Measurements from ENCODE around the gene RAPGEF4. TPM values are rescaled to one million over a fixed set of nuclear protein-coding genes. Genes with fewer than 3 reads are reported as not detected.

The RAPGEF4 gene
- total and polyA plus RNA-seq, 2 of the 13 experiments (the other 11 are each of a cell fraction or from before 2014, with no cell fraction given) = 0.78 to 0.91 TPM

DNA sequence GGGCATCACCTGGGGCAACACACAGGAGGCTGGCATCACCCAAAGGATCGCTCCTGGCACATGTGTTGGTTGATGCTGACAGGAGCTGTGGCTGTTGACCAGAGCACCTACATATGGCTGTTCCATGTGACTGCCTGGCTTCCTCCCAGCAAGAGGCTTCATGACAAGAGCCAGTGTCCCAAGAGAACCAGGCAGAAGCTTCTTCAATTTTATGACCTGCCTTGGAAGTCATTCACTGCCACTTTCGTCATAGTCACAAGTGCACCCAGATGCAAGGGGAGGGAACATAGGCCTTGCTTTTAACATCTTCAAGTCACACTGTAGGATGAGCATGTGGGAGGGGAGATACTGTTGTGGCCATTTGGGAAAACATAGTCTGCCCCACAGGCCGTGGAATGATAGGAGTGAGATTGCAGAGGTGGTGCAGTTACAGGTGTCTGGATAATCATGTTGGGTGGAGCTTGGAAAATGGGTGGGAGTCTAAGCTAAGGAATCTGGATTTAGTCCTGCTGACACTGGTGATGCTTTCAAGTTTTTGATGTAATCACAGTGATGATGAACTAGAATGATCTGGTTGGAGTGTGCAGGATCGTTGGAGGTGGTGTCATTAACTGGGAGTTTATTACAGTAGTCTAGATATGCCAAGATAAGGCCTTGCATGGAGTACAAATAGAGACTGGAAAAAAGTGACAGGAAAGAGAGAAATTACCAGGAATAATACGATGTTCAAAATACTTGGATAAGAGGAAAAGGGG, 107.0 kb downstream of the RAPGEF4 start:
- intact Hi-C loops (cut with micrococcal nuclease; ENCODE audit: unreplicated experiment) (no loop called here), in situ Hi-C loops (cut with HindIII; ENCODE audit: extremely low pct_ligation_motif_present, low pct_unique_long_range_greater_than_20kb) (no loop called here)
- no peak overlapping the region for H3K9ac ChIP-seq (ENCODE audit: insufficient read depth, low read depth, low read length)
- no peaks in the 10 kb centered on the region for H3K36me3 ChIP-seq (replicated peaks in 1 of 2; ENCODE audit: control insufficient read depth in 1 of 2, insufficient read depth in 2 of 2, low read length in 2 of 2)
- no peaks in the 10 kb centered on the region for H3K9me3 ChIP-seq (ENCODE audit: low read length)
- ChIA-PET CTCF (ENCODE audit: low intra/inter-chr PET ratio, low total read pairs) (no interaction called here), POLR2A (no interaction called here)
- no peak overlapping the region for H3K4me3 ChIP-seq (replicated peaks in 1 of 3; ENCODE audit: insufficient read depth in 1 of 3, low read depth in 2 of 3, low read length in 3 of 3)
- H3K27me3 ChIP-seq (ENCODE audit: control insufficient read depth in 1 of 2, insufficient read depth in 2 of 2, low read length in 2 of 2) = peaks cover 0 to 9% of the 10 kb centered on the region in 2 experiments; a peak in 2 of 5 replicates
- BruUV-seq (replicated peaks) = no TSS peak
- FAIRE-seq = no peak
- no peak overlapping the region for H2AFZ ChIP-seq (ENCODE audit: low read length)
- no peaks in the 10 kb centered on the region for H4K20me1 ChIP-seq (ENCODE audit: insufficient read depth, low read length)
- ATAC-seq = no peak
- no peak overlapping the region for H3K27ac ChIP-seq (ENCODE audit: extremely low read length, insufficient read depth, low read length)
- H3K79me2 ChIP-seq (ENCODE audit: insufficient read depth, low read length) = no peaks in the 10 kb centered on the region
- 1% methylated on average over 5 of the region's 5 CpGs for WGBS (ENCODE audit: low lambda C conversion rate)
- TF ChIP-seq MAFG (CRISPR knock-in tag; IDR thresholded peaks at IDR 0.05) = no peak
- no peak overlapping the region for H3K4me2 ChIP-seq (ENCODE audit: low read depth, low read length)
- H3K4me1 ChIP-seq (ENCODE audit: insufficient read depth, low read length) = no peaks in the 10 kb centered on the region
- no peak for DNase-seq (ENCODE audit: low spot score)

- Histone ChIP-seq H3K4me3 (replicated peaks in 1 of 3; ENCODE audit: insufficient read depth in 1 of 3, low read depth in 2 of 3, low read length in 3 of 3) (no peak overlapping the region), H3K79me2 (ENCODE audit: insufficient read depth, low read length) (no peaks in the 10 kb centered on the region), H3K9me3 (ENCODE audit: low read length) (no peaks in the 10 kb centered on the region), H3K36me3 (replicated peaks in 1 of 2; ENCODE audit: control insufficient read depth in 1 of 2, insufficient read depth in 2 of 2, low read length in 2 of 2) (no peaks in the 10 kb centered on the region), H4K20me1 (ENCODE audit: insufficient read depth, low read length) (no peaks in the 10 kb centered on the region), H3K27ac (ENCODE audit: extremely low read length, insufficient read depth, low read length) (no peak overlapping the region), H3K4me2 (ENCODE audit: low read depth, low read length) (no peak overlapping the region), H3K9ac (ENCODE audit: insufficient read depth, low read depth, low read length) (no peak overlapping the region), H3K4me1 (ENCODE audit: insufficient read depth, low read length) (no peaks in the 10 kb centered on the region), H2AFZ (ENCODE audit: low read length) (no peak overlapping the region), H3K27me3 (ENCODE audit: control insufficient read depth in 1 of 2, insufficient read depth in 2 of 2, low read length in 2 of 2) (peaks cover 0 to 9% of the 10 kb centered on the region in 2 experiments; a peak in 2 of 5 replicates)
- WGBS (ENCODE audit: low lambda C conversion rate) = 93% methylated on average over 1 of the region's 1 CpG
- no peak for FAIRE-seq
- no peak for ATAC-seq
- in situ Hi-C loops (cut with HindIII; ENCODE audit: extremely low pct_ligation_motif_present, low pct_unique_long_range_greater_than_20kb) = no loop called here
- BruUV-seq (replicated peaks) = no TSS peak
- DNase-seq (ENCODE audit: low spot score) = no peak
- POLR2A ChIA-PET = no interaction called here
- CTCF ChIA-PET (ENCODE audit: low intra/inter-chr PET ratio, low total read pairs) = no interaction called here
- intact Hi-C loops (cut with micrococcal nuclease; ENCODE audit: unreplicated experiment) = no loop called here
- no peak for TF ChIP-seq ZNF614 (CRISPR knock-in tag; IDR thresholded peaks at IDR 0.05; ENCODE audit: borderline replicate concordance)
- TF ChIP-seq, protein P1, sequence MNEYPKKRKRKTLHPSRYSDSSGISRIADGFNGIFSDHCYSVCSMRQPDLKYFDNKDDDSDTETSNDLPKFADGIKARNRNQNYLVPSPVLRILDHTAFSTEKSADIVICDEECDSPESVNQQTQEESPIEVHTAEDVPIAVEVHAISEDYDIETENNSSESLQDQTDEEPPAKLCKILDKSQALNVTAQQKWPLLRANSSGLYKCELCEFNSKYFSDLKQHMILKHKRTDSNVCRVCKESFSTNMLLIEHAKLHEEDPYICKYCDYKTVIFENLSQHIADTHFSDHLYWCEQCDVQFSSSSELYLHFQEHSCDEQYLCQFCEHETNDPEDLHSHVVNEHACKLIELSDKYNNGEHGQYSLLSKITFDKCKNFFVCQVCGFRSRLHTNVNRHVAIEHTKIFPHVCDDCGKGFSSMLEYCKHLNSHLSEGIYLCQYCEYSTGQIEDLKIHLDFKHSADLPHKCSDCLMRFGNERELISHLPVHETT (CRISPR knock-in tag; conservative IDR thresholded peaks at IDR 0.05) = no peak
- no peak for TF ChIP-seq ARNTL (CRISPR knock-in tag; IDR thresholded peaks at IDR 0.05)
- TF ChIP-seq REL (CRISPR knock-in tag; conservative IDR thresholded peaks at IDR 0.05) = no peak
- TF ChIP-seq ZSCAN20 (CRISPR knock-in tag; IDR thresholded peaks at IDR 0.05; ENCODE audit: borderline replicate concordance) = no peak
- no peak for TF ChIP-seq SOX6 (IDR thresholded peaks at IDR 0.05)
- TF ChIP-seq SOX6 (CRISPR knock-in tag; IDR thresholded peaks at IDR 0.05) = no peak
- no peak for TF ChIP-seq ZBTB3 (CRISPR knock-in tag; IDR thresholded peaks at IDR 0.05; ENCODE audit: borderline replicate concordance, low read depth)
- TF ChIP-seq SRSF9 (IDR thresholded peaks at IDR 0.05; ENCODE audit: borderline replicate concordance, insufficient read depth, low read depth, low read length, poor library complexity, severe bottlenecking) = no peak
- no peak for TF ChIP-seq GZF1 (CRISPR knock-in tag; IDR thresholded peaks at IDR 0.05)
- no peak for TF ChIP-seq HINFP (CRISPR knock-in tag; IDR thresholded peaks at IDR 0.05; ENCODE audit: low read depth)
Observed at GRCh38 chr2:172843266-172843582, 107.6 kb downstream of the RAPGEF4 start.

Data from HepG2 (cell line).